GM13976 (cell line): ENCODE results near the gene CCDC57.

Experiments used
- DNase-seq: peaks from one replicate; pipeline ENCODE4 v3.0.0; 2012; ENCODE audit warnings: low spot score
- CTCF ChIP-seq: IDR thresholded peaks from 2 replicates; pipeline ENCODE4 v1.5.1; 2012; ENCODE audit warnings: borderline replicate concordance, mild to moderate bottlenecking; ENCODE audit not compliant: insufficient read depth; ENCODE audit errors: extremely low read depth, missing control alignments, control extremely low read depth
- in situ Hi-C: fragments of 300-500 bp; cut with MboI; formaldehyde crosslinking; loops from one replicate; pipeline ENCODE4 v1.12.0; 2022; ENCODE audit warnings: low sequenced_read_pairs, mixed read lengths, inconsistent platforms; ENCODE audit not compliant: unreplicated experiment

The CCDC57 gene

GRCh38 chr17:82058230-82058854, 154.3 kb downstream of the CCDC57 start:
- no peak for DNase-seq
- in situ Hi-C loops, result no loop called here

GRCh38 chr17:82056729-82057621, 155.7 kb downstream of the CCDC57 start:
- no peak for DNase-seq
- TF ChIP-seq CTCF, result no peak
- in situ Hi-C loops, result no loop called here

More at GRCh38 chr17:82058230-82058854, 154.3 kb downstream of the CCDC57 start:
- TF ChIP-seq CTCF, result no peak

GRCh38 chr17:82055965-82056728, 156.5 kb downstream of the CCDC57 start:
- in situ Hi-C loops, result no loop called here
- TF ChIP-seq CTCF, result no peak

GRCh38 chr17:82055023-82055964, 157.3 kb downstream of the CCDC57 start:
- in situ Hi-C loops, result no loop called here
- no peak for TF ChIP-seq CTCF
- no peak for DNase-seq

More at GRCh38 chr17:82055965-82056728, 156.5 kb downstream of the CCDC57 start:
- DNase-seq, result no peak

GRCh38 chr17:82054351-82055022, 158.2 kb downstream of the CCDC57 start:
- DNase-seq, result no peak
- in situ Hi-C loops, result no loop called here
- no peak for TF ChIP-seq CTCF
